MM.1S (cell line): ENCODE results near the gene EPB41L4B.
"Not testable (repeated sequence)": the region's sequence is repeated elsewhere in the genome, so short reads cannot be mapped to it uniquely, and the experiment has no call there.

ENCODE experiments used
- DNase-seq: peaks from one replicate; pipeline ENCODE4 v3.0.0-alpha.2; 2015
- H2AFZ ChIP-seq: fragments of 300-600 bp; sonication (generic); 2 replicates; pipeline ENCODE4 v1.6.0; 2016; ENCODE audit warnings: antibody characterized with exemption, low read length
- H3F3A ChIP-seq: fragments of 300-600 bp; sonication (generic); 2 replicates; pipeline ENCODE4 v1.6.1; 2016; ENCODE audit warnings: mild to moderate bottlenecking, antibody characterized with exemption, low read length, moderate library complexity, mixed read lengths; ENCODE audit not compliant: insufficient read depth
- H3K27ac ChIP-seq: fragments of 300-600 bp; sonication (generic); 2 replicates; pipeline ENCODE4 v1.5.1; 2016; ENCODE audit warnings: mild to moderate bottlenecking, low read length
- H3K27me3 ChIP-seq: fragments of 300-600 bp; sonication (generic); replicated peaks from 2 replicates; pipeline ENCODE4 v1.6.0; 2016; ENCODE audit warnings: low read length; ENCODE audit not compliant: insufficient read depth
- H3K36me3 ChIP-seq: fragments of 300-600 bp; sonication (generic); replicated peaks from 2 replicates; pipeline ENCODE4 v1.6.1; 2016; ENCODE audit warnings: mild to moderate bottlenecking, low read length, mixed read lengths; ENCODE audit not compliant: insufficient read depth
- H3K4me1 ChIP-seq: fragments of 300-600 bp; sonication (generic); 2 replicates; pipeline ENCODE4 v1.6.1; 2016; ENCODE audit warnings: low read length, mixed read lengths
- H3K4me2 ChIP-seq: fragments of 300-600 bp; sonication (generic); 2 replicates; pipeline ENCODE4 v1.6.0; 2016; ENCODE audit warnings: low read depth, low read length
- H3K4me3 ChIP-seq: fragments of 300-600 bp; sonication (generic); 2 replicates; pipeline ENCODE4 v1.5.1; 2016; ENCODE audit warnings: low read length, mixed read lengths
- H3K79me2 ChIP-seq: fragments of 300-600 bp; sonication (generic); 2 replicates; pipeline ENCODE4 v1.6.1; 2016; ENCODE audit warnings: mixed run types, low read length, mixed read lengths
- H3K9ac ChIP-seq: fragments of 300-600 bp; sonication (generic); 2 replicates; pipeline ENCODE4 v1.6.1; 2016; ENCODE audit warnings: low read length, mixed read lengths
- H3K9me2 ChIP-seq: fragments of 300-600 bp; sonication (generic); replicated peaks from 2 replicates; pipeline ENCODE4 v1.6.1; 2016; ENCODE audit warnings: mild to moderate bottlenecking, low read length, mixed read lengths; ENCODE audit not compliant: insufficient read depth
- H3K9me3 ChIP-seq: fragments of 300-600 bp; sonication (generic); replicated peaks from 2 replicates; pipeline ENCODE4 v1.6.1; 2016; ENCODE audit warnings: mild to moderate bottlenecking, low read length, mixed read lengths; ENCODE audit not compliant: insufficient read depth
- H4K20me1 ChIP-seq: fragments of 300-600 bp; sonication (generic); 2 replicates; pipeline ENCODE4 v1.6.1; 2016; ENCODE audit warnings: mild to moderate bottlenecking, low read length, moderate library complexity, mixed read lengths; ENCODE audit not compliant: insufficient read depth
- EZH2 ChIP-seq: fragments of 300-600 bp; sonication (generic); optimal IDR thresholded peaks from 2 replicates; pipeline ENCODE3; 2017; ENCODE audit warnings: low read depth, mild to moderate bottlenecking, antibody characterized with exemption, low read length, mixed read lengths
- EZH2phosphoT487 ChIP-seq: fragments of 300-600 bp; sonication (generic); IDR thresholded peaks from 2 replicates; pipeline ENCODE4 v1.6.1; 2018; ENCODE audit warnings: antibody characterized with exemption, low read length
- TF ChIP-seq, protein P1 (sequence below): fragments of 300-600 bp; sonication (generic); IDR thresholded peaks from 2 replicates; pipeline ENCODE4 v1.5.1; 2016; ENCODE audit warnings: antibody characterized with exemption, low read length, mixed read lengths

The EPB41L4B gene

DNA sequence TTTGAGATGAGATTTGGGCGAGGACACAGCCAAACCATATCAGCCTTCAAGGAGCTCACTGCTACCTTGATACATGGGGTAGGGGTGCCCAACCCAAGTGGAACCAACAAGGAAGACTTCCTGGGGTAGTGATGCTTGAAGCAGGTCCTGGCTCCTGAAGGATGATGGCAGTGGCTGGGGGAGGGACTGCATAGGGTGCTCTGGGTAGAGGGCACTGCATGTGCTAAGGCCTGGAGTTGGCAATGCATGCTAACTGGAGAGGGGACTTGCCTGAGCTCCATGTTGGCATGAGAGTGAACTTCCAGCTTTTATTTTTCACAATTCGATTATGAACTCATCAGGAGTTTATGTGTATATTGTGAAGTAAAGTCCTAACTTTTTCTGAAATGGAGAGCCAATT, 95.2 kb downstream of the EPB41L4B start:
- Histone ChIP-seq H3K9ac (no peak overlapping the region), H3K27ac (no peak overlapping the region), H3K9me2 (no peaks in the 10 kb centered on the region), H4K20me1 (no peaks in the 10 kb centered on the region), H3K36me3 (no peaks in the 10 kb centered on the region), H3K27me3 (no peaks in the 10 kb centered on the region), H3K4me3 (no peak overlapping the region), H2AFZ (no peak overlapping the region), H3K4me1 (no peaks in the 10 kb centered on the region), H3K4me2 (no peak overlapping the region), H3F3A (no peaks in the 10 kb centered on the region), H3K9me3 (no peaks in the 10 kb centered on the region), H3K79me2 (no peaks in the 10 kb centered on the region)
- DNase-seq = no peak
- TF ChIP-seq EZH2 = no peak
- no peak for TF ChIP-seq EZH2phosphoT487
- TF ChIP-seq, protein P1, sequence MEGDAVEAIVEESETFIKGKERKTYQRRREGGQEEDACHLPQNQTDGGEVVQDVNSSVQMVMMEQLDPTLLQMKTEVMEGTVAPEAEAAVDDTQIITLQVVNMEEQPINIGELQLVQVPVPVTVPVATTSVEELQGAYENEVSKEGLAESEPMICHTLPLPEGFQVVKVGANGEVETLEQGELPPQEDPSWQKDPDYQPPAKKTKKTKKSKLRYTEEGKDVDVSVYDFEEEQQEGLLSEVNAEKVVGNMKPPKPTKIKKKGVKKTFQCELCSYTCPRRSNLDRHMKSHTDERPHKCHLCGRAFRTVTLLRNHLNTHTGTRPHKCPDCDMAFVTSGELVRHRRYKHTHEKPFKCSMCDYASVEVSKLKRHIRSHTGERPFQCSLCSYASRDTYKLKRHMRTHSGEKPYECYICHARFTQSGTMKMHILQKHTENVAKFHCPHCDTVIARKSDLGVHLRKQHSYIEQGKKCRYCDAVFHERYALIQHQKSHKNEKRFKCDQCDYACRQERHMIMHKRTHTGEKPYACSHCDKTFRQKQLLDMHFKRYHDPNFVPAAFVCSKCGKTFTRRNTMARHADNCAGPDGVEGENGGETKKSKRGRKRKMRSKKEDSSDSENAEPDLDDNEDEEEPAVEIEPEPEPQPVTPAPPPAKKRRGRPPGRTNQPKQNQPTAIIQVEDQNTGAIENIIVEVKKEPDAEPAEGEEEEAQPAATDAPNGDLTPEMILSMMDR = no peak

DNA sequence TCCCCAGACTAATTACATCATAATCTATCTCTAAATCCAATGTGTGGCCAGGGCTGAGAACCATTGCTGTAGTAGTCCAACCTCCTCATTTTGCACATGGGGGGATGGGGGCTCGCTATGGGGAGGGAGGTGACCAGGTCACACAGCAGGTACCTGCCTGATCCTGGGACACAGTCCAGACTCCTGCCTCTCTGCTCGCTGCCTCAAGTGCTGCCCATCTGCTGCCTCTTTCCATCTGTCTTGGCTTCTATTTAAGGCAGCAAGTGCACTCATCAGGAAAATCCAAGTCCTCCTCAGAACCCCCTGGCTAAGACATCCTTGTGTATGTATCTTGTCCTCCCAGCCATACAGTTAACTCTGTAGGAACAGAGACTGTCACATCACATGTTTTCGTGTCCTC, 96.1 kb downstream of the EPB41L4B start:
- Histone ChIP-seq H3K27me3 (no peaks in the 10 kb centered on the region), H3F3A (no peaks in the 10 kb centered on the region), H3K36me3 (no peaks in the 10 kb centered on the region), H3K9ac (no peak overlapping the region), H4K20me1 (no peaks in the 10 kb centered on the region), H3K4me3 (no peak overlapping the region), H3K27ac (no peak overlapping the region), H3K9me2 (no peaks in the 10 kb centered on the region), H3K9me3 (no peaks in the 10 kb centered on the region), H2AFZ (no peak overlapping the region), H3K79me2 (no peaks in the 10 kb centered on the region), H3K4me2 (no peak overlapping the region), H3K4me1 (no peaks in the 10 kb centered on the region)
- no peak for TF ChIP-seq EZH2phosphoT487
- TF ChIP-seq, protein P1 = no peak
- TF ChIP-seq EZH2 = no peak
- DNase-seq = no peak

- H3K27me3 ChIP-seq, DNase-seq, H3K36me3 ChIP-seq, H4K20me1 ChIP-seq, H3F3A ChIP-seq, H3K4me3 ChIP-seq, H3K9me2 ChIP-seq, H3K9ac ChIP-seq, H3K4me1 ChIP-seq, H3K9me3 ChIP-seq, H3K79me2 ChIP-seq, H2AFZ ChIP-seq, H3K4me2 ChIP-seq, H3K27ac ChIP-seq: not testable (repeated sequence)
These were observed 102.6 kb downstream of the EPB41L4B start for GRCh38 chr9:109218242-109218641.

GRCh38 chr9:109214414-109214813, 106.4 kb downstream of the EPB41L4B start:
- no peaks in the 10 kb centered on the region for H3K79me2 ChIP-seq
- no peak overlapping the region for H3K4me3 ChIP-seq
- no peaks in the 10 kb centered on the region for H3K9me2 ChIP-seq
- H3K36me3 ChIP-seq = no peaks in the 10 kb centered on the region
- H4K20me1 ChIP-seq = no peaks in the 10 kb centered on the region
- no peak overlapping the region for H3K9ac ChIP-seq
- TF ChIP-seq EZH2 = no peak
- no peaks in the 10 kb centered on the region for H3K9me3 ChIP-seq
- no peak overlapping the region for H3K27ac ChIP-seq
- H3K4me2 ChIP-seq = no peak overlapping the region
- DNase-seq = no peak
- H3K27me3 ChIP-seq = no peaks in the 10 kb centered on the region
- no peaks in the 10 kb centered on the region for H3K4me1 ChIP-seq
- no peak overlapping the region for H2AFZ ChIP-seq
- no peaks in the 10 kb centered on the region for H3F3A ChIP-seq
